GM08714 (cell line): ENCODE data around the gene SEMA5A.

ENCODE experiments used
- H3K4me3 ChIP-seq: fragments of 200-500 bp; sonication (Bioruptor generic); 2 replicates; pipeline ENCODE4 v1.5.1; 2014; ENCODE audit warnings: mild to moderate bottlenecking, low read length, inconsistent platforms
- ZNF274 ChIP-seq: IDR thresholded peaks from 2 replicates; pipeline ENCODE4 v1.6.1; 2012; ENCODE audit warnings: mild to moderate bottlenecking, low read depth, low read length

Gene SEMA5A

GRCh38 chr5:9245071-9245470 is 300.8 kb downstream of the SEMA5A start:
- TF ChIP-seq ZNF274, result no peak
- H3K4me3 ChIP-seq, result no peak overlapping the region

- no peak overlapping the region for H3K4me3 ChIP-seq
- TF ChIP-seq ZNF274, result no peak
Measured at GRCh38 chr5:9244417-9244816, 301.5 kb downstream of the SEMA5A start.

DNA sequence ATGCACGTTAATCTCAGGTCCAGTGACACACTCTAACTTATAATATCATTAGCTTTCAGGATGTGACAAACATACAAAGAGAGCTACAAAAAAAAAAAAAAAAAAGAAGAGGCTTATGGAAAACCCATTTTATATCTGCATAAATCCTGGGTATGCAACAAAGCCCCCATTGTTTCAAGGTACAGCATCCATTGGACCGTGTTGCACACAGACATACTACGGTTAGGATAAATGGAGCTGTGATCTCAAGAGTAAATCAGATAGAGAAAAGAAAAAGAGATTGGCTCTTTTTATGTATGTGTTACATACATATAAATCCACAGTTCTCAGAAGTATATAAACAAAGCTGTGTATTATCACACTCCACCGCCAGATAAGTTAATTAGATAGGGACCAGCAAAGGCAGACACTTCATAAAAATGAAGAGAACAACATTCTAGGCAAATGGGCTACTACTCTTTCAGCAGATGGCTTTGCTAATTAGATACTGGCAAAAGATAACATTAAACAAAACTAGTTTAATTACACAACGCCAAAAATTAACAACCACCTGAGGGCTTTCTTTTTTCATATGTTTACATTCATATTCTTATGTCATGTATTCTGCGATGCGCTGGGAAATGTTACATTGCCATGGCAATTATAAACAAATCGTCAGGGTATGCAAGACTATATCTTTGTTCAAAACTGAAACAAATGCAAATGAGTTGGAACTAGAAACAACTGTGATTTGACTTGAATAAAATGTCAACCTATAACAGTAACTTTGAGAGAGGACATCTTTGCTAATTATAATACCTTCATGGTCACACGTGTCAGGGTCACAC is 304.2 kb downstream of the SEMA5A start:
- no peak overlapping the region for H3K4me3 ChIP-seq
- TF ChIP-seq ZNF274, result no peak

DNA sequence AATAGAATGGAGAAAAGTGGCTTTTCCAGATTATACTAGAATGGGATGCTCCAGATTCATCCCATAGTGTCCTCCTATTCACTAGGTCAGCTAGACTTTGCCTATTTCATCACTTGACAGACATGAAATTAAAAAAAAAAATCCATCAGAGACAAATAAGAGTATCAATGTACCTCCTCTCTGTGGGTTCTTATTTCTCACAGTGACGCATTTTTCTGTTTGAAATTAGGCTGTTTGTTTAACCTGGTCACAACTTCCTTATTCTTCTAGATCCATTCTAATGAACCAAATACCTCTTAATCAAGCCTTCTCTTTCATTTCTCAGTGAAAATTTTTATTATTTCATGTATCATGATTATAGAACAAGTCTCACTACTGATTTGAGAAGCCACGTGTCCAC is 305.4 kb downstream of the SEMA5A start:
- TF ChIP-seq ZNF274, result no peak

GRCh38 chr5:9239626-9240025 is 306.2 kb downstream of the SEMA5A start:
- no peak overlapping the region for H3K4me3 ChIP-seq
- no peak for TF ChIP-seq ZNF274

More for the DNA sequence above, 305.4 kb downstream of the SEMA5A start:
- no peak overlapping the region for H3K4me3 ChIP-seq

GRCh38 chr5:9239071-9239470 is 306.8 kb downstream of the SEMA5A start:
- H3K4me3 ChIP-seq, result no peak overlapping the region
- no peak for TF ChIP-seq ZNF274

- no peak for TF ChIP-seq ZNF274
Measured at GRCh38 chr5:9233712-9234111, 312.2 kb downstream of the SEMA5A start.

GRCh38 chr5:9233035-9233434 is 312.8 kb downstream of the SEMA5A start:
- H3K4me3 ChIP-seq, result no peak overlapping the region
- TF ChIP-seq ZNF274, result no peak

More at GRCh38 chr5:9233712-9234111, 312.2 kb downstream of the SEMA5A start:
- H3K4me3 ChIP-seq, result no peak overlapping the region

GRCh38 chr5:9231842-9232241 is 314.0 kb downstream of the SEMA5A start:
- H3K4me3 ChIP-seq, result no peak overlapping the region
- no peak for TF ChIP-seq ZNF274

DNA sequence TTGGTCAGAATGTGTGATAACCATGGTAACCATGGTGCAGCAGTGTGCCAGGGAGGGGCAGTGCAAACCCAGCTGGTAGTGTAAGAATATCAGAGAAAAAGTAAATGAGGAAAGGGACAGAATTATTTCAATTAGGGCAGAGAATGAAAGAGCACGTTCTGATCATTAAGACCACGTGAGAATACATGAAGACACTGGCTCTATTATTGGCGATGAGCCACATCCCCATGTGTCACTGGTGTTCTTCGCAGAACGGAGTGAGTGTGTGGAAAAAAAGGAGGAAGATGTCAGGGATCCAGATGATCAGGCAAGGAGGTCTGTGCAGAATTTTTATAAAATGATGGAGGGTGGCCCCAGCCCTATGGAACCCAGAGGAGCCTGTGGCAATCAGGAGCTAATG is 315.5 kb downstream of the SEMA5A start:
- H3K4me3 ChIP-seq, result no peak overlapping the region
- no peak for TF ChIP-seq ZNF274

GRCh38 chr5:9226016-9226536 is 319.8 kb downstream of the SEMA5A start:
- no peak for TF ChIP-seq ZNF274

GRCh38 chr5:9222054-9222976 is 323.6 kb downstream of the SEMA5A start:
- H3K4me3 ChIP-seq, result no peak overlapping the region

More at GRCh38 chr5:9226016-9226536, 319.8 kb downstream of the SEMA5A start:
- H3K4me3 ChIP-seq, result no peak overlapping the region

DNA sequence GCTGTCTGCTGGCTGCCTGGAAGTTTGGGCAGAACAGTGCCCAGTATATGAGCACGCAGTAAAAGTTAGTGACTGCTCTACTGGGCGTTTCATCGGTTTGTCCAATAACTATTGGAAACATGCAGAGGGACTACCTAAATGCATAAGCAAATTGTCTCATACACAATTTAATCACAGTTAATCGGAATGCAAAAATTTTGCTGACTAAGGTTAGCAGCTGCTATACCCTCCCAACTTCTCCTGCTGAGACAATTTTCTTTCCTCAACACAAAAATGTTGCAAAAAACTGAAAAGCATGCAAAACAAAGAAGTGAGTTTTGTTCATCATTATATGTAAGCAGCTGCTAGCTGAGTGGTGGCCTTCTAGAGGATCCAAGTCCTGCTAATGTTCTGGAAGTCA is 327.5 kb downstream of the SEMA5A start:
- H3K4me3 ChIP-seq, result no peak overlapping the region
- TF ChIP-seq ZNF274, result no peak

More at GRCh38 chr5:9222054-9222976, 323.6 kb downstream of the SEMA5A start:
- TF ChIP-seq ZNF274, result no peak

DNA sequence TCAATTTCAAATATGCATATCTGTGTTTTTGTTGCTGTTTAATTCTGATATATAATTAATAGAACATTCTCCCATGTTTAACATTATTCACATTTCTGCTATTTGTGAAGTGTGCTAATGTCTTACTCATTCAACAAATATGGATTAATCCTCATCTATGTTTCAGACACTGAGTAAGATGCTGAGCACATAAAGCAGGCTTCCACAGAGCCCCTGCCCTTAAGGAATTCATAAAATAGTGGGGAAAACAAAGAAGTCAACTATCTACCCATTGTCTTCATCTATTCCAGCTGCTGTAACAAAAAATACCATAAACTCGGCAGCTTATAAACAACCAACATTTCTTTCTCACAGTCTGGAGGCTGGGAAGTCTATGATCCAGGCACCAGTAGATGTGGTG is 333.3 kb downstream of the SEMA5A start:
- no peak for TF ChIP-seq ZNF274
- no peak overlapping the region for H3K4me3 ChIP-seq
